Endothelial cell (in vitro differentiated cells): ENCODE results near the gene PTPN12. TPM values are rescaled to one million over a fixed set of nuclear protein-coding genes. Genes with fewer than 3 reads are reported as not detected.

ENCODE experiments used
- DNase-seq: peaks from one replicate; pipeline ENCODE4 v3.0.0; 2021; ENCODE audit warnings: low spot score
- H3K27ac Mint-ChIP-seq: one replicate; pipeline ENCODE4 v1.8.0; 2021; ENCODE audit warnings: mixed read lengths, inconsistent platforms; ENCODE audit not compliant: unreplicated experiment
- H3K27me3 Mint-ChIP-seq: one replicate; pipeline ENCODE4 v1.8.0; 2021; ENCODE audit warnings: mild to moderate bottlenecking, moderate library complexity, mixed read lengths, inconsistent platforms; ENCODE audit not compliant: unreplicated experiment
- H3K36me3 Mint-ChIP-seq: one replicate; pipeline ENCODE4 v1.8.0; 2021; ENCODE audit warnings: mild to moderate bottlenecking, low read depth, mixed read lengths, inconsistent platforms; ENCODE audit not compliant: unreplicated experiment
- H3K4me1 Mint-ChIP-seq: one replicate; pipeline ENCODE4 v1.8.0; 2021; ENCODE audit warnings: mild to moderate bottlenecking, mixed read lengths, inconsistent platforms; ENCODE audit not compliant: unreplicated experiment
- H3K4me3 Mint-ChIP-seq: one replicate; pipeline ENCODE4 v1.8.0; 2021; ENCODE audit warnings: mild to moderate bottlenecking, mixed read lengths, inconsistent platforms; ENCODE audit not compliant: unreplicated experiment
- H3K9me3 Mint-ChIP-seq: one replicate; pipeline ENCODE4 v1.8.0; 2021; ENCODE audit warnings: mixed read lengths, inconsistent platforms; ENCODE audit not compliant: unreplicated experiment
- total RNA-seq: library from RNA; stranded (reverse); fragmentation: NEBNext Ultra II Directional; extraction: Animal tissue kit (Norgen Biotek cat#: 25700); gene quantifications from one replicate; pipeline ENCODE4 v1.2.1, GENCODE V29; 2021; ENCODE audit not compliant: unreplicated experiment
- TF ChIP-seq, protein P1 (sequence below): fragments of 200-600 bp; sonication (generic); IDR thresholded peaks from one replicate; pipeline ENCODE4 v1.5.0; 2021; ENCODE audit warnings: antibody characterized with exemption; ENCODE audit not compliant: unreplicated experiment

The PTPN12 gene
- total RNA-seq, 1 donor from 2014 or later, result 186 TPM

DNA sequence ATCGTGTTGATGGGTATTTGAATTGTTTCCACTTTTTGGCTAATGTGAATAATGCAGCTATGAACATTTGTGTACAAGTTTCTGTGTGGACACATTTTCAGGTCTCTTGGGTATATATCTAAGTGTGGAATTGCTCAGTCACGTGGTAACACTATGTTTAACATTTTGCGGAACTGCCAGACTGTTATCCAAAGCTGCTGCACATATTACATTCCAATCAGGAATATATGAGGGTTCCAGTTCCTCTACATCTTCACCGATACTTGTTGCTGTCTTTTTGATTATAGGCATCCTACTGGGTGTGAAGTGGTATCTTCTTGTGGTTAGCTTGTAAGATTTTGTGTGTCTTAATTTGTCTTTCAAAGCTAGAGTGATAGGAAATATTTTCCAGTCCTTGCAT, 6.8 kb downstream of the PTPN12 start:
- no peak for DNase-seq
- H3K4me1 Mint-ChIP-seq, result peaks cover 60% of the 10 kb centered on the region
- peaks cover 9% of the 10 kb centered on the region for H3K36me3 Mint-ChIP-seq
- H3K27me3 Mint-ChIP-seq, result peaks cover 3% of the 10 kb centered on the region
- TF ChIP-seq, protein P1, sequence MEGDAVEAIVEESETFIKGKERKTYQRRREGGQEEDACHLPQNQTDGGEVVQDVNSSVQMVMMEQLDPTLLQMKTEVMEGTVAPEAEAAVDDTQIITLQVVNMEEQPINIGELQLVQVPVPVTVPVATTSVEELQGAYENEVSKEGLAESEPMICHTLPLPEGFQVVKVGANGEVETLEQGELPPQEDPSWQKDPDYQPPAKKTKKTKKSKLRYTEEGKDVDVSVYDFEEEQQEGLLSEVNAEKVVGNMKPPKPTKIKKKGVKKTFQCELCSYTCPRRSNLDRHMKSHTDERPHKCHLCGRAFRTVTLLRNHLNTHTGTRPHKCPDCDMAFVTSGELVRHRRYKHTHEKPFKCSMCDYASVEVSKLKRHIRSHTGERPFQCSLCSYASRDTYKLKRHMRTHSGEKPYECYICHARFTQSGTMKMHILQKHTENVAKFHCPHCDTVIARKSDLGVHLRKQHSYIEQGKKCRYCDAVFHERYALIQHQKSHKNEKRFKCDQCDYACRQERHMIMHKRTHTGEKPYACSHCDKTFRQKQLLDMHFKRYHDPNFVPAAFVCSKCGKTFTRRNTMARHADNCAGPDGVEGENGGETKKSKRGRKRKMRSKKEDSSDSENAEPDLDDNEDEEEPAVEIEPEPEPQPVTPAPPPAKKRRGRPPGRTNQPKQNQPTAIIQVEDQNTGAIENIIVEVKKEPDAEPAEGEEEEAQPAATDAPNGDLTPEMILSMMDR, result no peak
- no peaks in the 10 kb centered on the region for H3K9me3 Mint-ChIP-seq
- peak overlapping the region; percentile 35 for H3K4me3 Mint-ChIP-seq
- H3K27ac Mint-ChIP-seq, result no peak overlapping the region

DNA sequence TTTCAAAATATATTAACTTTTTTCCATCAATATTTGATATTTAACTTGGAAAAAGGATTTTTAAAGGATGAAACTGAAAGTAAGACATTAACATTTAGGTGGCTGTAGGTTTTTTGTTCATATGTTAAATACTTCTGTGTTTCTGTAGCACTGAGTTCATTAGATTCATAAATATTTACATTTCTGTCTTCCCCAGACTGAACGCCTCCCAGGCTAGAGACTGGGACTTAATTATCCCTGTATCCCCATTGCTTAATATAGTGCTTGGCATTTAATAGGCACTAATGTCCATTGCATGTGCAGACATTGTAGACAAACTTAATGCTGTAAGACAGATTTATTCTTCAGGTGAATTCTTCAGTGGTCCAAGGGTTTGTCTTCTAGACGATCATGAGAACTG, 7.4 kb downstream of the PTPN12 start:
- Mint-ChIP-seq H3K9me3 (no peaks in the 10 kb centered on the region), H3K4me1 (peaks cover 62% of the 10 kb centered on the region), H3K36me3 (peaks cover 9% of the 10 kb centered on the region), H3K4me3 (no peak overlapping the region), H3K27me3 (peaks cover 3% of the 10 kb centered on the region), H3K27ac (no peak overlapping the region)
- TF ChIP-seq, protein P1, result no peak
- no peak for DNase-seq

DNA sequence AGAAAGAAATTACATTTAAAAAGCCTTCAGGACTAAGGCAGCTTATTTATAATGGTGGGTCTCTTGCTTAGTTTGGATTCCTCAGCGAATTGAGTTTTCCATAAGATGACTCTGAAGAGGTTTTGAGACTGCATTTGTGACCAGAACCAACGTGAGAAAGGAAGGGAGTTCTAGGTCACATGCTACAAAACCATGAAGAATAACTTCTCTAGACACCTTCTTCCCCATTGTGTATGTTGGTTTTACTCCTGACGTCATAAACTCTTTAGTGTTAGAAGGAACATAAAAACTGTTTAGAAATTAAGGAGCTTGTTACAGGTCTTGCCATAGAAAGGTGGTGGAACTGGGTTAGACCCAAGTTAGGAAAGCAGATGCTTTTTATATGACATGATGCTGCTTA, 11.1 kb downstream of the PTPN12 start:
- H3K9me3 Mint-ChIP-seq, result no peaks in the 10 kb centered on the region
- TF ChIP-seq, protein P1, result no peak
- peaks cover 58% of the 10 kb centered on the region for H3K4me1 Mint-ChIP-seq
- DNase-seq, result no peak
- no peak overlapping the region for H3K4me3 Mint-ChIP-seq
- no peaks in the 10 kb centered on the region for H3K27me3 Mint-ChIP-seq
- no peak overlapping the region for H3K27ac Mint-ChIP-seq
- H3K36me3 Mint-ChIP-seq, result peaks cover 13% of the 10 kb centered on the region

DNA sequence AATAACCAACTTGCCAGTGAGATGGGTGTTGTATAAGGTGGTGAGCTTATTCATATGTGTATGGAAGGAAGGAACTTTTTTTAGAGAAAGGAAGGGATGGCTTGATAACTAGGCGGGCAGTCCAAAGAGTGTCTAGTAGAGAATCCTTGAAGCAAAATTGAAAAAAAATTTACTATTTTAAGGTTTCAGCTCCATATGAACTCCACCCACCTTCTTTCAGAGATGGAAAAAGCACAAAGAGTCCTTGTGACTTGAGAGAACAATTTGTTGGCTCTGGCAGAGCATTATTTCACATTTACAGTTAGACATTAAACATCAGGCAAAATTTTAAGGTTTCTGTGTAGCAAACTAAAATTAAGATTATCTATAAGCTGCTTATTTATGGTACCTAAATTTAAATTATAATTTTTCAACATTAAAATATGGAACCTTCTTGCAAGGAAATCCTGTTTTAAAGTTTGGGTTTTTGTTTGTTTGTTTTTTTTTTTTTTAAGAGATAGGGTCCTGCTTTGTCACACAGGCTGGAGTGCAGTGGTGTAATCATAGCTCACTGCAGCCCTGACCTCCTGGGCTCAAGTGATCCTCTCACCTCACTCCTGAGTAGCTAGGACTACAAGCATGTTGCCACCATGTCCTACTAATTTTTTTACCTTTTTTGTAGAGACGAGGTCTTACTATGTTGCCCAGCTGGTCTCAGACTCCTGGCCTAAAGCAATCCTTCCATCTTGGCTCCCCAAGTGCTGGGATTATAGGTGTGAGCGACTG, 12.2 kb downstream of the PTPN12 start:
- Mint-ChIP-seq H3K27ac (no peak overlapping the region), H3K27me3 (no peaks in the 10 kb centered on the region), H3K4me3 (no peak overlapping the region), H3K9me3 (no peaks in the 10 kb centered on the region), H3K4me1 (peaks cover 62% of the 10 kb centered on the region), H3K36me3 (peaks cover 4% of the 10 kb centered on the region)
- TF ChIP-seq, protein P1, result no peak
- DNase-seq, result no peak

DNA sequence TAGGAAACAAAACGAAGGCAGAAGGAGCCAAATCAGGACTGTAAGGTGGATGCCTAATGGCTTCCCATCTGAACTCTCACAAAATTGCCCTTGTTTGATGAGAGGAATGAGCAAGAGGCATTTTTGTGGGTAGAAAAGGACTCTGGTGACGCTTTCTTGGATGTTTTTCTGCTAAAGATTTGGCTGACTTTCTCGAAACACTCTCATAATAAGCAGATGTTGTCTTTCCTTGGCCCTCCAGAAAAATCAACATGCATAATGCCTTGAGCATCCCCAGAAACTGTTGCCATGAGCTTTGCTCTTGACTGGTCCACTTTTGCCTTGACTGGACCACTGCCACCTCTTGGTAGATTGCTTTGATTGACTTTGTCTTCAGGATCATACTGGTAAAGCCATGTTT, 13.5 kb downstream of the PTPN12 start:
- no peak for DNase-seq
- H3K27me3 Mint-ChIP-seq, result no peaks in the 10 kb centered on the region
- H3K36me3 Mint-ChIP-seq, result peaks cover 10% of the 10 kb centered on the region
- H3K9me3 Mint-ChIP-seq, result no peaks in the 10 kb centered on the region
- no peak overlapping the region for H3K27ac Mint-ChIP-seq
- H3K4me1 Mint-ChIP-seq, result peaks cover 68% of the 10 kb centered on the region
- TF ChIP-seq, protein P1, result no peak
- no peak overlapping the region for H3K4me3 Mint-ChIP-seq
